Measurements from ENCODE around the gene STUB1. TPM values are rescaled to one million over a fixed set of nuclear protein-coding genes. Genes with fewer than 3 reads are reported as not detected.

Gene STUB1
- total RNA-seq, 1 donor from 2014 or later: 258 TPM

GRCh38 chr16:702341-702740 lies 22.1 kb downstream of the STUB1 start:
- Histone ChIP-seq H3K27me3 (peaks cover 33% of the 10 kb centered on the region), H3K4me3 (no peak overlapping the region), H3K27ac (no peak overlapping the region), H3K4me1 (peaks cover 0 to 3% of the 10 kb centered on the region in 2 donors), H3K36me3 (no peaks in the 10 kb centered on the region), H3K9me3 (no peaks in the 10 kb centered on the region)
- intact Hi-C loops (cut with DNase I): no loop called here
- TF ChIP-seq CTCF (IDR thresholded peaks at IDR 0.05): no peak
- no peak for DNase-seq (ENCODE audit: low spot score in 2 of 2)

GRCh38 chr16:703406-703805 lies 23.2 kb downstream of the STUB1 start:
- DNase-seq (ENCODE audit: low spot score in 2 of 2): no peak
- no peak overlapping the region for H3K4me3 ChIP-seq
- no peaks in the 10 kb centered on the region for H3K9me3 ChIP-seq
- no peak for TF ChIP-seq CTCF (IDR thresholded peaks at IDR 0.05)
- H3K36me3 ChIP-seq: no peaks in the 10 kb centered on the region
- H3K4me1 ChIP-seq: peaks cover 0 to 3% of the 10 kb centered on the region in 2 donors
- intact Hi-C loops (cut with DNase I): no loop called here
- H3K27me3 ChIP-seq: peaks cover 33% of the 10 kb centered on the region
- no peak overlapping the region for H3K27ac ChIP-seq

- Histone ChIP-seq H3K27me3 (peaks cover 33% of the 10 kb centered on the region), H3K9me3 (no peaks in the 10 kb centered on the region), H3K4me1 (peaks cover 0 to 3% of the 10 kb centered on the region in 2 donors), H3K27ac (no peak overlapping the region), H3K36me3 (no peaks in the 10 kb centered on the region), H3K4me3 (no peak overlapping the region)
- intact Hi-C loops (cut with DNase I): no loop called here
- no peak for DNase-seq (ENCODE audit: low spot score in 2 of 2)
- no peak for TF ChIP-seq CTCF (IDR thresholded peaks at IDR 0.05)
These were observed 23.8 kb downstream of the STUB1 start for GRCh38 chr16:704047-704446.

GRCh38 chr16:704552-705380 lies 24.6 kb downstream of the STUB1 start:
- no peak overlapping the region for H3K27ac ChIP-seq
- no peak overlapping the region for H3K4me3 ChIP-seq
- H3K27me3 ChIP-seq: peaks cover 33% of the 10 kb centered on the region
- no peaks in the 10 kb centered on the region for H3K9me3 ChIP-seq
- no peak for DNase-seq (ENCODE audit: low spot score in 2 of 2)
- no peaks in the 10 kb centered on the region for H3K36me3 ChIP-seq
- intact Hi-C loops (cut with DNase I): no loop called here
- peaks cover 0 to 5% of the 10 kb centered on the region in 2 donors for H3K4me1 ChIP-seq
- TF ChIP-seq CTCF (IDR thresholded peaks at IDR 0.05): no peak

- H3K4me3 ChIP-seq: no peak within 1 kb of the TSS
- TF ChIP-seq CTCF (IDR thresholded peaks at IDR 0.05): no peak
These were observed 25.4 kb downstream of the STUB1 start, which contains the start of gene FBXL16 for GRCh38 chr16:705431-706188. TSS of gene FBXL16 (minus strand) at chr16:705801. CDS start at chr16:697405, 8,396 bp downstream.

More at GRCh38 chr16:705431-706188, 25.4 kb downstream of the STUB1 start, which contains the start of gene FBXL16:
- intact Hi-C loops (cut with DNase I): no loop called here
- no peak for DNase-seq (ENCODE audit: low spot score in 2 of 2)
- Histone ChIP-seq H3K27me3 (peaks cover 28% of the 10 kb centered on the region), H3K27ac (no peak within 1 kb of the TSS), H3K9me3 (no peaks in the 10 kb centered on the region), H3K36me3 (no peaks in the 10 kb centered on the region), H3K4me1 (peaks cover 0 to 10% of the 10 kb centered on the region in 2 donors)
